ENCODE data around the gene BDKRB1.

Gene BDKRB1

GRCh38 chr14:96217376-96217913, 38.6 kb upstream of the BDKRB1 start:
- TF ChIP-seq EP300 (IDR thresholded peaks at IDR 0.05; ENCODE audit: borderline replicate concordance) (no peak), ZBTB7A (IDR thresholded peaks at IDR 0.05; ENCODE audit: low read depth) (no peak), MAX (IDR thresholded peaks at IDR 0.05) (no peak), CEBPB (IDR thresholded peaks at IDR 0.05) (no peak), TEAD4 (IDR thresholded peaks at IDR 0.05) (no peak), TCF12 (IDR thresholded peaks at IDR 0.05; ENCODE audit: low read depth) (no peak), YY1 (IDR thresholded peaks at IDR 0.05; ENCODE audit: low read depth) (no peak), FOXM1 (IDR thresholded peaks at IDR 0.05; ENCODE audit: borderline replicate concordance, low read depth) (no peak), REST (IDR thresholded peaks at IDR 0.05; ENCODE audit: low read depth) (no peak)

- TF ChIP-seq CEBPB (IDR thresholded peaks at IDR 0.05) (no peak), TCF12 (IDR thresholded peaks at IDR 0.05; ENCODE audit: low read depth) (no peak), RAD21 (IDR thresholded peaks at IDR 0.05; ENCODE audit: low read depth) (no peak), REST (IDR thresholded peaks at IDR 0.05; ENCODE audit: low read depth) (no peak), EP300 (IDR thresholded peaks at IDR 0.05; ENCODE audit: borderline replicate concordance) (no peak), FOXM1 (IDR thresholded peaks at IDR 0.05; ENCODE audit: borderline replicate concordance, low read depth) (no peak), MAX (IDR thresholded peaks at IDR 0.05) (no peak), TAF1 (IDR thresholded peaks at IDR 0.05; ENCODE audit: low read depth) (no peak), CREB1 (IDR thresholded peaks at IDR 0.05; ENCODE audit: low read depth) (no peak), TEAD4 (IDR thresholded peaks at IDR 0.05) (no peak), NFIC (IDR thresholded peaks at IDR 0.05) (no peak), USF1 (IDR thresholded peaks at IDR 0.05) (no peak)
Measured at GRCh38 chr14:96221109-96221650, 34.8 kb upstream of the BDKRB1 start.

GRCh38 chr14:96221841-96222240, 34.2 kb upstream of the BDKRB1 start:
- TF ChIP-seq CEBPB (IDR thresholded peaks at IDR 0.05) (no peak), EP300 (IDR thresholded peaks at IDR 0.05; ENCODE audit: borderline replicate concordance) (no peak), YY1 (IDR thresholded peaks at IDR 0.05; ENCODE audit: low read depth) (no peak), REST (IDR thresholded peaks at IDR 0.05; ENCODE audit: low read depth) (no peak), USF1 (IDR thresholded peaks at IDR 0.05) (no peak), EGR1 (IDR thresholded peaks at IDR 0.05) (no peak), ZBTB7A (IDR thresholded peaks at IDR 0.05; ENCODE audit: low read depth) (no peak), TEAD4 (IDR thresholded peaks at IDR 0.05) (no peak), RAD21 (IDR thresholded peaks at IDR 0.05; ENCODE audit: low read depth) (no peak), TCF12 (IDR thresholded peaks at IDR 0.05; ENCODE audit: low read depth) (no peak), CREB1 (IDR thresholded peaks at IDR 0.05; ENCODE audit: low read depth) (no peak), MAX (IDR thresholded peaks at IDR 0.05) (no peak), NFIC (IDR thresholded peaks at IDR 0.05) (no peak), TAF1 (IDR thresholded peaks at IDR 0.05; ENCODE audit: low read depth) (no peak), FOXM1 (IDR thresholded peaks at IDR 0.05; ENCODE audit: borderline replicate concordance, low read depth) (no peak)

GRCh38 chr14:96224480-96225096, 31.4 kb upstream of the BDKRB1 start:
- TF ChIP-seq CREB1 (IDR thresholded peaks at IDR 0.05; ENCODE audit: low read depth) (no peak), ZBTB7A (IDR thresholded peaks at IDR 0.05; ENCODE audit: low read depth) (no peak), EGR1 (IDR thresholded peaks at IDR 0.05) (no peak), NFIC (IDR thresholded peaks at IDR 0.05) (no peak), EP300 (IDR thresholded peaks at IDR 0.05; ENCODE audit: borderline replicate concordance) (no peak)
